AG09319 (cell line): ENCODE measurements around the gene LAMA5.

Experiments used
- DNase-seq: peaks from one replicate; pipeline ENCODE4 v3.0.0-alpha.2; 2010; ENCODE audit warnings: low read depth; ENCODE audit errors: extremely low read depth
- TF ChIP-seq, protein P1 (sequence below): IDR thresholded peaks from 2 replicates; pipeline ENCODE4 v1.5.1; 2011; ENCODE audit warnings: low read depth, mild to moderate bottlenecking, inconsistent platforms, low read length, moderate library complexity

The LAMA5 gene, protein sequence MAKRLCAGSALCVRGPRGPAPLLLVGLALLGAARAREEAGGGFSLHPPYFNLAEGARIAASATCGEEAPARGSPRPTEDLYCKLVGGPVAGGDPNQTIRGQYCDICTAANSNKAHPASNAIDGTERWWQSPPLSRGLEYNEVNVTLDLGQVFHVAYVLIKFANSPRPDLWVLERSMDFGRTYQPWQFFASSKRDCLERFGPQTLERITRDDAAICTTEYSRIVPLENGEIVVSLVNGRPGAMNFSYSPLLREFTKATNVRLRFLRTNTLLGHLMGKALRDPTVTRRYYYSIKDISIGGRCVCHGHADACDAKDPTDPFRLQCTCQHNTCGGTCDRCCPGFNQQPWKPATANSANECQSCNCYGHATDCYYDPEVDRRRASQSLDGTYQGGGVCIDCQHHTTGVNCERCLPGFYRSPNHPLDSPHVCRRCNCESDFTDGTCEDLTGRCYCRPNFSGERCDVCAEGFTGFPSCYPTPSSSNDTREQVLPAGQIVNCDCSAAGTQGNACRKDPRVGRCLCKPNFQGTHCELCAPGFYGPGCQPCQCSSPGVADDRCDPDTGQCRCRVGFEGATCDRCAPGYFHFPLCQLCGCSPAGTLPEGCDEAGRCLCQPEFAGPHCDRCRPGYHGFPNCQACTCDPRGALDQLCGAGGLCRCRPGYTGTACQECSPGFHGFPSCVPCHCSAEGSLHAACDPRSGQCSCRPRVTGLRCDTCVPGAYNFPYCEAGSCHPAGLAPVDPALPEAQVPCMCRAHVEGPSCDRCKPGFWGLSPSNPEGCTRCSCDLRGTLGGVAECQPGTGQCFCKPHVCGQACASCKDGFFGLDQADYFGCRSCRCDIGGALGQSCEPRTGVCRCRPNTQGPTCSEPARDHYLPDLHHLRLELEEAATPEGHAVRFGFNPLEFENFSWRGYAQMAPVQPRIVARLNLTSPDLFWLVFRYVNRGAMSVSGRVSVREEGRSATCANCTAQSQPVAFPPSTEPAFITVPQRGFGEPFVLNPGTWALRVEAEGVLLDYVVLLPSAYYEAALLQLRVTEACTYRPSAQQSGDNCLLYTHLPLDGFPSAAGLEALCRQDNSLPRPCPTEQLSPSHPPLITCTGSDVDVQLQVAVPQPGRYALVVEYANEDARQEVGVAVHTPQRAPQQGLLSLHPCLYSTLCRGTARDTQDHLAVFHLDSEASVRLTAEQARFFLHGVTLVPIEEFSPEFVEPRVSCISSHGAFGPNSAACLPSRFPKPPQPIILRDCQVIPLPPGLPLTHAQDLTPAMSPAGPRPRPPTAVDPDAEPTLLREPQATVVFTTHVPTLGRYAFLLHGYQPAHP (N-terminal part only)

DNA sequence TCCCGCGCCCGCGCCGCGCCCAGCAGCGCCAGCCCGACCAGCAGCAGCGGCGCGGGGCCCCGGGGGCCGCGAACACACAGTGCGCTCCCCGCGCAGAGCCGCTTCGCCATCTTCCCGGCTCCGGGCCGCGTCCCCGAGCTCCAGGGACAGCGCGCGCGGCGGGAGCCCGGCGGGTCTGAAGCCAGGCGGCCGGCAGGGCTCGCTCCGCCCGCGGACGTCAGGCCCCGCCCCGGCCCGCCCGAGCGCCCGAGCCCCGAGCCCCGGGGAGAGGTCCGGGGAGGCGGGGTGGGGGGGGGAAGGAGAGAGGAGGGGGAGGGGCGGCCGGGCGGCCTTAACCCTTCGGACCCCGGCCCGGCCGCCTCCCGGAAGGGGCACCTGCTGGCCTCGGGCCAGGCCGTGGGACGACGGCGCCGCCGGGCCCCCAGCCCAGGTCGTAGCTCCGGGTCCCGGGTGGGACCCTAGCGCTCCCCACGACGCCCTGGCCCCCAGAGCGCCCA, at the start of gene LAMA5:
Gene LAMA5 (minus strand): TSS at position 177 of the 497 bp plus-strand sequence. CDS start 67 bp downstream, at position 110.
- TF ChIP-seq, protein P1, sequence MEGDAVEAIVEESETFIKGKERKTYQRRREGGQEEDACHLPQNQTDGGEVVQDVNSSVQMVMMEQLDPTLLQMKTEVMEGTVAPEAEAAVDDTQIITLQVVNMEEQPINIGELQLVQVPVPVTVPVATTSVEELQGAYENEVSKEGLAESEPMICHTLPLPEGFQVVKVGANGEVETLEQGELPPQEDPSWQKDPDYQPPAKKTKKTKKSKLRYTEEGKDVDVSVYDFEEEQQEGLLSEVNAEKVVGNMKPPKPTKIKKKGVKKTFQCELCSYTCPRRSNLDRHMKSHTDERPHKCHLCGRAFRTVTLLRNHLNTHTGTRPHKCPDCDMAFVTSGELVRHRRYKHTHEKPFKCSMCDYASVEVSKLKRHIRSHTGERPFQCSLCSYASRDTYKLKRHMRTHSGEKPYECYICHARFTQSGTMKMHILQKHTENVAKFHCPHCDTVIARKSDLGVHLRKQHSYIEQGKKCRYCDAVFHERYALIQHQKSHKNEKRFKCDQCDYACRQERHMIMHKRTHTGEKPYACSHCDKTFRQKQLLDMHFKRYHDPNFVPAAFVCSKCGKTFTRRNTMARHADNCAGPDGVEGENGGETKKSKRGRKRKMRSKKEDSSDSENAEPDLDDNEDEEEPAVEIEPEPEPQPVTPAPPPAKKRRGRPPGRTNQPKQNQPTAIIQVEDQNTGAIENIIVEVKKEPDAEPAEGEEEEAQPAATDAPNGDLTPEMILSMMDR, result no peak
- no peak for DNase-seq

DNA sequence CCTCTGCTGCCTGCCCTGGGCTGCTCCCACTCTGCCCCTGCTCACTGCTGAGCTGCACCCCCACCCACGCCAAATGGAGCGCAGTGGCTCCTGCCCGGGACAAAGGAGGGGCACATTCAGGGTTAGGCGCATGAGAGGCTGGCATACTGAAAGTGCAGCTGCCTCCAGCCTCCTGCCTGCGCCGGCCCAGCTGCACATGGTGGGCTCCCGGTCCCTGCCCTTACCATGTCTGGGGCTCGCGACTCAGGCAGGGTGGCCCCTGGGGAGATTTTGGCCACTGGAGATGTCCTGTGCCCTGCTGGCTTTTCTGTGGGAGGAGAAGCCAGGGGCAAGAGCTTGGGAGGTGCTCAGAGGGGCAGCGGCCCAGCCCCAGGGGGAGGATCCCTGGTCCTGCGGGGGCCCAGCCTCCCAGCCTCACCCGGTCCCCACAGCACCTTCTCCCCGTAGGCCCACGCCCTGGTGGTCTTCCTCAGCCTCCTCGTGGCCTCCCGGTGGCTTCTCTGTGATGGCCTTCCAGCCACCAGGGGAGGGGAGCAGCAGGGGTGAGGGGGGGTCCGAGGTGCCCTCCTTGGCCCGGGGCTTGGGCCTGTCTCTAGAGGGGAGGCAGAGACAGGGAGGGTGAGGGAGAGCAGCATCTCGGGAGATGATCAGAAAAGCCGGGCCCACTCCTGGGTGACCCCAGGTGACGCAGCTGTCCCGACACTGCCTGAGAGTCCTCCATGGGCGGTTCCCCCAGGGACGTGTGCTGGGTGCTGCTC, 48.4 kb upstream of the LAMA5 start:
- TF ChIP-seq, protein P1, result no peak
- DNase-seq, result no peak

DNA sequence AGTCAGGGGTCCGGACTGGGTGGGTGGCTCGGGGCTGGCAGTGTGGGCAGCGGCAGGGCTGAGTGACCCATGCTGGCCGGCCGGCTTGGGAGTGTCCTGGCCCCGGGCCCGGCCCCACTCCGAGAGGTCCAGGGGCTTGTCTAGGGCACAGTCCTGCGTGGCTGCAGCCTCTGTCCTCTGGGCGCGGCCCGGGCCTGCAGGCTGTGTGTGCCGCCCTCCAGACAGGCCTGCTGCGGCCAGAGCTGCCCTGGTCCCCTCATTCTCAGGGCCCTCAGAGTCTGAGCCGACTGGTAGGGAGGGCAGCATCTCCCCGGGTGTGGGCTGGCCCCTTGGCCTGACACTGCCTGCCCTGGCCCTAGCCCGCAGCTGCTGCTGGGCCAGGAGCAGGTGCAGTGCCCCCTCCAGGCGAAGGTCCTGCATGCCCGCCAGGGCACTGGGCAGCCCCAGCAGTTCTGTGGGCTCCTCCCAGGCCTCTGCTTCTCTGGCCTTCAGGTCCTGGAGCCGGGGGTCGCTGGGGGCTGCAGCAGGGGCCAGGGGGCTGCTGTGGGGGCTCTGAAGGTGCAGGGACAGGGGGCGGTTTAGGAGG, 46.9 kb upstream of the LAMA5 start:
- TF ChIP-seq, protein P1, result no peak
- DNase-seq, result no peak

DNA sequence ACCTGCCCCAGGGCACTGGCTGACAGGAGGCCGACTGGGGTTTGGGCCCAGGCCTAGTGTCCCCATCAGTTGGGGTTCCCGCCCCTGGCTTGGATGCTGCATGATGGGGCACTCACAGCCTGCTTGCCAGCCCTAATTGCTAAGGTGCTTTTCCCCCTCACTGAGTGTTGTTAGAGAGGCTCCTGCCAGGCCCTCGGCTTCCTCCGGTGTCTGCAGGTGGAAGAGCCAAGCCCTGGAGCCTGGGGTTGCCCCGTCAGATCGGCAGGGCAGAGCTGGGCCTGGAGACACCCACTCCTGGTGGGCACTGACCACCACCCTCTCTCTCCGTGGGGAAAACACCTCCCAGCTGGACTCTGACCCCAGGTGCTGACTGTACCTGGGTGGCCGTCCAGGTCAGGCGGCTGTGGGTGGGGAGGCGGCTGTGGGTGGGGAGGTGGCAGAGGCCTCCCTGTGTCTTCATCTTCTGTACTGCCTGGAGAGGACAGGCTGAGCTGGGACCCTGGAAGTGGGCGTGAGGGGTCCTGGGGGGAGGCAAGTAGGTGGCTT, 46.0 kb upstream of the LAMA5 start:
- TF ChIP-seq, protein P1, result no peak
- no peak for DNase-seq

DNA sequence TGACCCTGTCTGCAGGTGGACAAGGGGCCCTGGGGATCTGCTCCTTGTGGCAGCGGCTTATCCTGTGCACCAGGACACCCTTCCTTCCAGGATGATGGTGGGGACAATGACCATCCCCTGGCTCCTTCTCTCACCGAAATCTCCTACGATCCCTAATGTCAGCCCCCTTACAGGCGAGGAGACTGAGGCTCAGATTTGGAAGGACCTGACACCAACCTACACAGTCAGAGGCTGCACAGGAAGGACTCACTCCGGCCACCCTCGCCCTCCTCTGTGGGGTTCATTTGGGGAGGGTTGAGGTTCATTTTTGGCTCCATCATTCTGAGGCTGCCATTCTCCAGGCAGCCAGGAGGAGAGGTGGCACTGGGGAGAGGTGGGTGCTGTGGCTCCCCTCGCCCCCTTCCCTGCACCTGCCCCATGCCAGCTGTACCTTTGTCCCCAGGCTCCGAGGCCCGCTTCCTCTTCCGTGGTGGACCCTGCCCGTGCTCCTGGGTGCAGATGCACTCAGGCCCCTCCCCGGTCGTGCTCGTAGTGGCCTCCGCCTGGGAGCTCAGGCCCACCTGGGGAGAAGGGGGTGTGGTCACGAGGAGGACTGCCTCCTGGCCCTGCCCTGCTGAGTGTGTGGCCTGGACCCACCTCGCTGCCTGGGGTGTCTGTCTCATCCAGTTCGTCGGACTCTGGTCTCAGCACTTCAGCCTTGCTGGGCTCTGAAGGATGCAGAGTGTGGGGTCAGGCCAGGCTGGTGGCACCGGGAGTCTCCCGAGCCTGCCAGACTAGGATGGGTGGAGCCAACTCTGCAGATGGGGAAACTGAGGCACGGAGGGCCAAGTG, 45.3 kb upstream of the LAMA5 start:
- DNase-seq, result no peak
- TF ChIP-seq, protein P1, result no peak
